Measurements from ENCODE around the gene FLACC1.

GRCh38 chr2:201258666-201259615, 98.2 kb downstream of the FLACC1 start:
- peak in 1 of 4 donors; percentile 4 for TF ChIP-seq CTCF (IDR thresholded peaks at IDR 0.05)
- TF ChIP-seq POLR2A (IDR thresholded peaks at IDR 0.05), result no peak

Measured in right lobe of liver (tissue), 4 donors.